Transverse colon (tissue), 4 donors: ENCODE measurements around the gene LIN52. TPM values are rescaled to one million over a fixed set of nuclear protein-coding genes. Genes with fewer than 3 reads are reported as not detected.

Source experiments
- DNase-seq: peaks from one replicate; pipeline ENCODE4 v3.0.0-alpha.2; 2019
- H3K27ac ChIP-seq, 4 donors: fragments of 200-600 bp; sonication (generic); 2 replicates each; pipeline ENCODE4 v1.5.1; 2016 to 2018; ENCODE audit warnings: inconsistent platforms in 4 of 4
- H3K27me3 ChIP-seq: fragments of 200-600 bp; sonication (generic); 2 replicates; pipeline ENCODE4 v1.5.1; 2017; ENCODE audit warnings: inconsistent platforms
- H3K36me3 ChIP-seq, 4 donors: fragments of 200-600 bp; sonication (generic); 2 replicates each; pipeline ENCODE4 v1.5.1; 2017 to 2019; ENCODE audit warnings: inconsistent platforms in 4 of 4
- H3K4me1 ChIP-seq, 4 donors: fragments of 200-600 bp; sonication (generic); 2 replicates each; pipeline ENCODE4 v1.5.1; 2017 to 2020; ENCODE audit warnings: inconsistent platforms in 4 of 4
- H3K4me3 ChIP-seq, 4 donors: fragments of 200-600 bp; sonication (generic); 1 replicate in 1 of 4; 2 replicates in 3 of 4; pipeline versions ENCODE4 v1.5.1 to v1.6.1; 2017 to 2019; ENCODE audit warnings: inconsistent platforms in 4 of 4
- H3K9me3 ChIP-seq, 2 donors: fragments of 200-600 bp; sonication (generic); 2 replicates each; pipeline ENCODE4 v1.5.1; 2017 to 2019; ENCODE audit warnings: inconsistent platforms in 2 of 2
- CTCF ChIP-seq, 5 experiments: fragments of 200-600 bp in 3 of 5; fragments of 450-650 bp in 2 of 5; sonication (generic) in 3 of 5; IDR thresholded peaks; 1 replicate in 2 of 5; 2 replicates in 3 of 5; pipeline ENCODE4 v1.5.1; 2016 to 2017; ENCODE audit warnings: antibody characterized with exemption in 5 of 5, inconsistent platforms in 3 of 5, mild to moderate bottlenecking in 2 of 5, moderate library complexity in 1 of 5
- EP300 ChIP-seq: sonication (generic); formaldehyde crosslinking; IDR thresholded peaks from one replicate; pipeline ENCODE4 v1.6.1; 2017; ENCODE audit warnings: antibody characterized with exemption, low read depth
- POLR2A ChIP-seq: fragments of 450-650 bp; IDR thresholded peaks from one replicate; pipeline ENCODE4 v1.6.1; 2016; ENCODE audit warnings: antibody characterized with exemption, mild to moderate bottlenecking, moderate library complexity
- POLR2AphosphoS5 ChIP-seq, 3 donors: sonication (generic); formaldehyde crosslinking; IDR thresholded peaks; one replicate each; pipeline ENCODE4 v1.6.1; 2016; ENCODE audit warnings: antibody characterized with exemption in 3 of 3
- WGBS, 2 donors: methylation state at CpG; one replicate each; pipeline ENCODE4 v1.1.5; 2018; ENCODE audit warnings: low coverage in 1 of 2; 5-methylcytosine and 5-hydroxymethylcytosine counted together
- in situ Hi-C, 4 donors: fragments of 200-750 bp; cut with MboI; loops; one replicate each; pipeline versions ENCODE4 v1.15.0 to v1.15.1; 2017; ENCODE audit warnings: low sequenced_read_pairs in 3 of 4, low pct_ligation_motif_present in 1 of 4, low pct_unique_long_range_greater_than_20kb in 1 of 4
- intact Hi-C: fragments of 100-400 bp; cut with DNase I; formaldehyde crosslinking; loops from one replicate; pipeline ENCODE4 v1.15.1; 2023; ENCODE audit warnings: low total_unique reads
- total RNA-seq, 4 donors: library from RNA; depleted of rRNA; stranded (reverse); fragments of >200 nt; gene quantifications; one replicate each; pipeline ENCODE4 v1.1.0, GENCODE V29; 2016

Gene LIN52
- total RNA-seq, 4 donors from 2014 or later: 1.1 to 5.4 (median 4.6) TPM

- peaks cover 41% of the 10 kb centered on the region for H3K27me3 ChIP-seq
- H3K36me3 ChIP-seq: no peaks in the 10 kb centered on the region
- in situ Hi-C loops (no loop called here), intact Hi-C loops (no loop called here)
- TF ChIP-seq POLR2AphosphoS5 (IDR thresholded peaks at IDR 0.05) (no peak), CTCF (IDR thresholded peaks at IDR 0.05) (peak; percentile 72 to 94 (median 90))
- H3K4me1 ChIP-seq: peaks cover 0 to 7% (median 4%) of the 10 kb centered on the region in 4 donors
- 14% methylated on average over 37 of the region's 40 CpGs; no CpG with 5 or more reads in 1 of the 2 donors for WGBS, 2 donors
- H3K9me3 ChIP-seq: no peaks in the 10 kb centered on the region
- peak; percentile 75 for DNase-seq
- H3K4me3 ChIP-seq: peak overlapping the region in 1 of 4 donors; percentile 40
- H3K27ac ChIP-seq: no peak overlapping the region
Observed at GRCh38 chr14:74217672-74218448, 133.1 kb downstream of the LIN52 start.

GRCh38 chr14:74218462-74218861 is 133.7 kb downstream of the LIN52 start:
- WGBS, 2 donors: 40 to 68% methylated on average over 1 to 4 of the region's 4 CpGs
- no peak for DNase-seq
- in situ Hi-C loops: no loop called here
- no peak for TF ChIP-seq CTCF (IDR thresholded peaks at IDR 0.05)
- TF ChIP-seq POLR2A: no peak
- TF ChIP-seq EP300: no peak
- TF ChIP-seq POLR2AphosphoS5 (IDR thresholded peaks at IDR 0.05): no peak
- Histone ChIP-seq H3K9me3 (no peaks in the 10 kb centered on the region), H3K4me3 (no peak overlapping the region), H3K36me3 (no peaks in the 10 kb centered on the region), H3K27ac (no peak overlapping the region), H3K27me3 (peaks cover 42% of the 10 kb centered on the region), H3K4me1 (peaks cover 0 to 7% (median 4%) of the 10 kb centered on the region in 4 donors)
- intact Hi-C loops: no loop called here

GRCh38 chr14:74219277-74220205 is 134.8 kb downstream of the LIN52 start:
- Histone ChIP-seq H3K4me1 (peaks cover 0 to 7% (median 4%) of the 10 kb centered on the region in 4 donors), H3K27me3 (peaks cover 49% of the 10 kb centered on the region), H3K27ac (no peak overlapping the region), H3K36me3 (no peaks in the 10 kb centered on the region), H3K9me3 (no peaks in the 10 kb centered on the region), H3K4me3 (no peak overlapping the region)
- 60 to 65% methylated on average over 2 to 13 of the region's 13 CpGs for WGBS, 2 donors
- intact Hi-C loops (no loop called here), in situ Hi-C loops (no loop called here)
- DNase-seq: no peak
- TF ChIP-seq EP300 (no peak), POLR2A (no peak), POLR2AphosphoS5 (IDR thresholded peaks at IDR 0.05) (no peak), CTCF (IDR thresholded peaks at IDR 0.05) (no peak)

GRCh38 chr14:74220991-74221390 is 136.2 kb downstream of the LIN52 start:
- intact Hi-C loops (no loop called here), in situ Hi-C loops (no loop called here)
- Histone ChIP-seq H3K27ac (no peak overlapping the region), H3K27me3 (peaks cover 58% of the 10 kb centered on the region), H3K9me3 (no peaks in the 10 kb centered on the region), H3K4me1 (peaks cover 0 to 7% (median 4%) of the 10 kb centered on the region in 4 donors), H3K36me3 (no peaks in the 10 kb centered on the region), H3K4me3 (no peak overlapping the region)
- no peak for DNase-seq
- TF ChIP-seq POLR2AphosphoS5 (IDR thresholded peaks at IDR 0.05): no peak
- TF ChIP-seq POLR2A: no peak
- TF ChIP-seq CTCF (IDR thresholded peaks at IDR 0.05): no peak
- TF ChIP-seq EP300: no peak
- 90% methylated on average over 6 of the region's 6 CpGs; no CpG with 5 or more reads in 1 of the 2 donors for WGBS, 2 donors
